ENCODE results near the gene DENND2A.
"Not testable (repeated sequence)": the region's sequence is repeated elsewhere in the genome, so short reads cannot be mapped to it uniquely, and the experiment has no call there.

The DENND2A gene

DNA sequence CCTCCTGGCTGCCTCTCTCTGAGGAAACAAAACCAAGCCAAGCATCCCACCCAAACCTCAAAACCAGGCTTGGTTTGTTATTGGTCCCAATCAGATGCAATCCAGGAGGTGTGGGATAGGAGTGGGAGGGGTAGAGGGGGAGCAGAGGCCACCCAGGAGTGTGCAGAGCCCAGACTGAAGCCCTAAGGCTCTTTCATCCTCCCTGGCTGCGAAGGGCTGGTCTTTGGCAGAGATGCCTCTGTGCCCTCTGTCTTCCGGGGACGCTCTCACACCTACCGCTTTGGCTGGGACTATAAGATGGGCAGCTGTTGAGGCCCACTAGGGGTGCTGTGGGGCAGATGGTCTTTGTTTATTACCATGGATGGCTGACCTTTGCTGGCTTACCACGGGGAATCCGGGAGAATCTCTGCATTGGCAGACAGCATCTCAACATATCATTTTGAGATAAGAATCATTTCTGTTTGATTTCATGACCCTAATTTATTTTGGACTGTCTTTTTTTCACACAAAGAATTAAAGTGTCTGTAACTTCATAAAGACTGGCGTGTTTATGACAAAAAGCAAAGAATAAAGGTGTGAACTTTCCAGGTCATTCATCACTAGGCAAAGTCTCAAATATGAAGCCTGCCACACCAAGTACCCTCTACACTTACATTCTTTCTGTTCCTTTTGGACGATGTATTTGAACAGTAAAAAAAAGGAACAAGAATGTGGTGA is 6.5 kb upstream of the DENND2A start:
- no peak for DNase-seq (ENCODE audit: low read depth in 1 of 2, low spot score in 1 of 2)

- DNase-seq (ENCODE audit: low read depth in 1 of 2, low spot score in 1 of 2), result no peak
Measured at GRCh38 chr7:140645166-140645900, 4.7 kb upstream of the DENND2A start.

DNA sequence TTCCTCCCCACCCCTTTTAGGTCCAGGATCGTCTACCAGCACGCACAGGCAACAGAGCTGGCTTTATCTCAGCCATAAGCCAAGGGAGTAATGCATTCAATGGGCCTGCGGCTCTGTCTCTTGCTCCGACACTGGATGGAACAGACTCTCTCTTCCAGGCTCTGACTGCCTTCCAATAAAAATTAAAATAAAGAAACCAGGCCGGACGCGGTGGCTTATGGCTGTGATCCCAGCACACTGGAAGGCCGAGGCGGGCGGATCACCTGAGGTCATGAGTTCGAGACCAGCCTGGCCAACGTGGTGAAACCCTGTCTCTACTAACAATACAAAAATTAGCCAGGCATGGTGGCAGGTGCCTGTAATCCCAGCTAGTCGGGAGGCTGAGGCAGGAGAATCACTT is 4.1 kb upstream of the DENND2A start:
- DNase-seq (ENCODE audit: low read depth in 1 of 2, low spot score in 1 of 2), result not testable (repeated sequence)

DNA sequence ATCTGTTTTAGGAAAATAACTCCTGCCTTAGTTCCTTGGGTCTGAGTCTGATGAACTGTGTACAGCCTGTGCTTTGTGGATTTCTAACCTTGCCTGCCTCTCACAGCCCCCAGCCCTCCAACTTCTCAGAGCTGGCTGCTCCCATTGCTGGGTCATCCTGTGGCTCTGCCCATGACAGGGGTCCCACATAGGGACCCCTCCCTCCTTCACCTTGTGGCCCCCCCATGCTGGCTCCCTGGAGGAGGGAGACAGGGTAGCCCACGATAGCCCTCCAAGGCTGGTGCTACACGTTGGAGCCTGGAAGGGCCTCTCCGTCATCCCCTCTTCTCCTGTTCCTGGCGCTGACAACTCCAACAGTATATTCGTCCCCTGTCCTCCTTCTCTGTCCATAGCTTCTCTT is 2.8 kb upstream of the DENND2A start:
- DNase-seq (ENCODE audit: low read depth in 1 of 2, low spot score in 1 of 2), result no peak

DNA sequence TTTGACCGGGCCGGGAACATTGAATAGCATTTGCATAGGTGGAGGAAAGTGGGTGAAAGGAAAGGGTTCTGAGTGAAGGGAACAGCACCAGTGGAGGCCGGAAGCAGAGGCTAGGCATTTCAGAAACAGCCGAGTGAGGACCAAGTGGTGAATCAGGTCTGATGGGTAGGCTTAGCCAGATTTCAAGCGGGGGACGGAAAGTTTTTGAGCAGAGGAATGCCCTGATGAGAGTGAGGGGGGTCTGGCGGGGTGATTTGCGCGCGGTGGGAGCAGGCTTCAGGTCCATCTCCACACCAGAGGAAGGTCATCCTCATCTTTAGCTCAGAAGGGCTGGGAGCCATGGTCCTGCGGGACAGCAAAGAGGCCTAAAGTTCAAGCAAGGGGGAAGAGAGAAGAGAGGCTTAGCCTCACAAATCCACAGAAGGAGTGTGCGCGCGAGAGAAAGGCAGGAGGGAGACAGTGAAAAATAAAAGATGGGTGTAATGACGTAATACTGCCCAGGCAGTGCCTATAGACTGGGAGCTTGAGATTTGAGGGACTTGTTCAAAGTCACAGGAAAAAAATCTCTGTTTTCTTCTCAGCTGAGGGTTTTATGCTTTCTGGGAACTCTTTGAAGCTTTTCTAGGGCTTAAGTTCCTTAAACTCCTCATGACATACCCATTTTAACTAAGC is 1.0 kb upstream of the DENND2A start:
- no peak for DNase-seq (ENCODE audit: low read depth in 1 of 2, low spot score in 1 of 2)

DNA sequence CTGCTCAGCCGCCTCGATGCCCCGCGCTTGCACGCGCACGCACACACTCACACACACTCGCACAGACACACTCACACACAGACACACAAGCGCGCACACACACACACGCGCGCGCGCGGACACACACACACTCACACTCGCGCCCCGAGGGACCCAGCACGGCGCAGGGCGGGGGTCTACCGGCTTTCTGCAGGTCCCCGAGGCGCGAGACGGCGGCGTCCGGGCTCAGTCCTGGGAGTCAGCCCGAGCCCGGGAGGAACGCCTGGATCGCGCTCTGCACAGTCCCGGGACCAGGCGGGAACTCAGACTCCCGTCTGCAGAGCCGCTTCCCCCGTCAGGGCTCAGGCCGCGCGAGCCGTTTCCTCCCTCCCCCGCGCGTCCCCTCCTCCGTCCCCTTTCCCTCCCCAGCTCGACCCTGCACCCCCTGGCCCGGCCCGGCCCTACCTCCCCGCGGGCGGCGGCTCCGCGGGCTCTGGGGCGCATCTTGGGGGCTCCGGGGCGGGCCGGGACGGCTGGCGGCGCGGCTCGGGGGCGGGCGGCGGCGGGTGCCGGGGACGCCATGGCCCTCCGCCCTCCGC is 464 bp downstream of the DENND2A start:
- DNase-seq (ENCODE audit: low read depth in 1 of 2, low spot score in 1 of 2), result no peak

- DNase-seq (ENCODE audit: low read depth in 1 of 2, low spot score in 1 of 2), result no peak
Measured at GRCh38 chr7:140639366-140640053, 1.1 kb downstream of the DENND2A start.

GRCh38 chr7:140638173-140638791 is 2.3 kb downstream of the DENND2A start:
- DNase-seq (ENCODE audit: low read depth in 1 of 2, low spot score in 1 of 2), result no peak

- no peak for DNase-seq (ENCODE audit: low read depth in 1 of 2, low spot score in 1 of 2)
Measured at GRCh38 chr7:140637400-140637799, 3.2 kb downstream of the DENND2A start.

GRCh38 chr7:140635816-140636215 is 4.8 kb downstream of the DENND2A start:
- no peak for DNase-seq (ENCODE audit: low read depth in 1 of 2, low spot score in 1 of 2)

- no peak for DNase-seq (ENCODE audit: low read depth in 1 of 2, low spot score in 1 of 2)
Measured at GRCh38 chr7:140635345-140635744, 5.3 kb downstream of the DENND2A start.

DNA sequence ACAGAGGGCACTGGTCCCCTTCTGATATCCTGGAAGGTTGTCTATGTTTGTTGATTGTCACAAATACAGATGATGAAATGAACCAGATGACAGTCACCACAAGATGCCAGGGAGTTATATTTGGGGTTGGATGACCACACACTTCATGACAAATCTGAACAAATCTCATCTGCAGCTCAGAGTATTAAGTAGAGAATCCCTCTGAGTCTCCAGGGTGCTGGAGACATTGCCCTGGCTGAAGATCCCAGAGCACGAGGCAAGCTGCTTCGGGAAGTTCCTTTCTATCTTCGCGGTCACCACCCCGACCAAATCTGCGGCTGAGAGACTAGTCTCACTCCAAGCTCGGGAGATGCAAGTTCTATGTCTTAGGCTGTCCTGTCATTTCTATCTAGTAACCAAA is 9.0 kb downstream of the DENND2A start:
- no peak for DNase-seq (ENCODE audit: low read depth in 1 of 2, low spot score in 1 of 2)

DNA sequence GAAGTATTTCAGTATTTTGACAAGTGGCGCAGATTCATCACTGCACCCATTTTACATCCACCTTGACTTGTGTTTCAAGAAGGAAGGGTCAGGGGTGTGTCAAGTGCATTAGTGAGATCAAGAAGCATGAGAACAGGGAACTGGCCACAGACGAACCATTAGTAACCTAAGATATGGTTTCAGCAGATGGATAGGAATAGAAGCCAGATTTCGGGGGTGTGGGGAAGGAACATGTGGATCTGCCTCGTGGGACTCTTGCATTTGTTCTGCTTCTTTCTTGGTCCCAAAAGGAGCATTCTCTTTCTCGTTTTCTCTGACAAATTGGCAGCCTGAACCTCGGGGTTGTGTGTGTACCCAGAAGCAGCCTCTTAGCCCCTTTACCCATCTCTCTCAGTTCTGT is 9.6 kb downstream of the DENND2A start:
- DNase-seq (ENCODE audit: low read depth in 1 of 2, low spot score in 1 of 2), result no peak

DNA sequence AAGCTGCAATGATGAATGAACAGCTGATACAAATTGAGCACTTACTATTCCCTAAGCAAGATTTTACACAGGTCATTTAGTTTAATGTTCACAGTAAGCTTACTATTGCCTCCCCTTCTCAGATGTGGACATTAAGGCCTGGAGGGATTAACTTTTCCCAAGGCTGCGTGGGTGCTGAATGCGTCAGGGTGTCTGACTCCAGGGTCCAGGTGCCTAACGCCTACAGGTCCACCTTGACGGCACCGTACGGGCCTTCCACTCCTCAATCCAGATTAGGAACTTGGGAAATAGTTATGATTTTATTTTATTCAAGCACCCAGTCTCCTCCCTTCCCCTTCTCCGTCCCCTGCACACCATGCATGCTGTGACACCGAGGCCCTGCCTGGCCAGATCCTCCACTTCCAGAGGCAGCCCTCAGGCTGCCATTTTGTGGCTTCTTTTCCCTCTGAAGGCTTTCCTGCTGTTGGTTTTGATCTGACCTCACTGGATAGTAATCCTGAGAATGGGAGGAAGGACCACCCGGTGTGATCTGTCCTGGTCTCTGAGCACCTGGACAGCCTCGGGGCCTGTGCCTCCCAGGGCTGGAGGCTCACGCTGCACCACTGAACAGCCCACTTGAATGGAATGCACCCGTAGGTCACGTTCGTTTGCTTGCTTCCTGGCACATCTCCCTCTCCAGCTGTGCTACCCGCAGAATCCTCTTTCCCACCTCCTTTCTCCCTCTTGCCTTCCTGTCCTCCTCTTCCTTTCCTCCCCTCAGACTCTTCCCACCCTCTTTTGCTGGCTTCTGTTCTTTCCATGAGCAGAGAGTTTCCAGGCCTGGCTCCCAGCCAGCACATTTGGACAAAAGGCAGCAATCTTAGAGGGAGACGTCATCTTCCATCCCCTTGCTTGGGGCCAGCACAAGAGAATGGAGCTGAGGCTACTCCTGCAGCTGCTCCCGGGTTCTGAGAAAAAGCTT is 14.4 kb downstream of the DENND2A start:
- DNase-seq (ENCODE audit: low read depth in 1 of 2, low spot score in 1 of 2), result no peak

DNA sequence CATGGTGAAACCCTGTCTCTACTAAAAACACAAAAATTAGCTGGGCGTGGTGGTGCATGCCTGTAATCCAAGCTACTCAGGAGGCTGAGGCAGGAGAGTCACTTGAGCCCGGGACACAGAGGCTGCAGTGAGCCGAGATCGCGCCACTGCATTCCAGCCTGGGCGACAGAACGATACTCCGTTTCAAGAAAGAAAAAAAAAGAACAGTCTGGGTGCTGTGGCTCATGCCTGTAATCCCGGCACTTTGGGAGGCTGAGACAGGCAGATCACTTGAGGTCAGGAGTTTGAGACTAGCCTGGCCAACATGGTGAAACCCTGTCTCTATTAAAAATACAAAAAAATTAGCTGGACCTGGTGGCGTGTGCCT is 15.4 kb downstream of the DENND2A start:
- DNase-seq (ENCODE audit: low read depth in 1 of 2, low spot score in 1 of 2), result not testable (repeated sequence)

DNA sequence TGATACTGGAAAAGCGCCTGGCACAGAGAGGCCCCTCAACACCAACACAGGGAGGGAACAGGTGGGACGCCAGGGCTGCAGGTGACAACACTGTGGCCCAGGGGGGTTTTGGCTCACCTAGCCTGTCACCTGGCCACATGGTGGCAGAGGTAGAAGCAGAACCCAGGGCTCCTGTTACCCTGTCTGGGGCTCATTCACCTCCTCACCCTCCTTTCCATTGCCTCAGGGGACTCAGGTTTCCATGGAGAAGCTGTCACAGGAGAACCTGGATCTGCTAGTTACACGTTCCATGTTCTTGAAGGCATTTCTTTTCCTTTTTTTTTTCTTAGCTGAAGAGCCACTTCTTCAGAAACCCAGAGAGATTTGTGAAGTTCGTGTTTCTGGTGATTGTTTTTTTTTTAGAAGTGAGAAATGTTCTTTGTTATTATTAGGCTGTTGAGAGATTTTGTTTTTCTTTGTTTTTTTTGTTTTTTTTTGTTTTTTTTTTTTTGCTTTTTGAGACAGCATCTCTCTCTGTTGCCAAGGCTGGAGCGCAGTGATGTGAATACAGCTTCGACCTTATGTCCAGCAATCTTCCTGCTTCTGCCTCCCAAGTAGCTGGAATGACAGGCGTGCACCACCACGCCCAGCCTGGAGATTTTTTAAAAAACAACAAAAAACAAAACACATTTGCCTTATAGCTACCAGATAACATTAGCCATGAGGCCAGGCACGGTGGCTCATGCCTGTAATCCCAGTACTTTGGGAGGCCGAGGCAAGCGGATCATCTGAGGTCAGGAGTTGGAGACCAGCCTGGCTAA is 16.0 kb downstream of the DENND2A start:
- no peak for DNase-seq (ENCODE audit: low read depth in 1 of 2, low spot score in 1 of 2)

GRCh38 chr7:140623980-140624379 is 16.6 kb downstream of the DENND2A start:
- DNase-seq (ENCODE audit: low read depth in 1 of 2, low spot score in 1 of 2), result no peak

DNA sequence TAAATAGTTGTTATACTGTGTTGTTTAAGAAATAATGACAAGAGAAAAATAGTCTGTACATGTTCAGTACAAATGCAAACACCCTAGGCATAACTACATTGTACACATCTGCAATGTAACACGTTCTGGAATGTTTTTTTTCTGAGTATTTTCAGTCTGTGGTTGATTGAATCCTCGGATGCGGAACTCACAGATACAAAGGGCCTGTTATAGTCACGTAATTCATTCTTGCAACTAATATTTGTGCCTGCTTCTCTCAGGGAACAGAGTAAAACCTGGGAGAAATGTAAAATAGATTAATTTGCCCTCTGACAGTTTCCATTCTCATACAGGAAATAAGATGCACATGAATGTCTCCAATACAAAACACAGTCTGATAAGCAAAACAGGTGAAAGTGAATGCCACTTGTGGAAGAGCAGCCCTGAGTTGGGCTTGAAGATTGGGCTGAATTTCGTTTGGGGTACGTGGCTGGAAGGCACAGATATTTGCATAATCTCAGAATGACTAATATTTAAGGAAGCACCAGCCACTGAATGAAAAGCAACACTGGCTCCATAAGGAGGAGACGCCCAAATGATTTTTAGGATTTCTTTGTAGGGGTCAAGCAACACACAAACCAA is 19.1 kb downstream of the DENND2A start:
- no peak for DNase-seq (ENCODE audit: low read depth in 1 of 2, low spot score in 1 of 2)
